Measurements from ENCODE around the gene ZNF140. TPM values are rescaled to one million over a fixed set of nuclear protein-coding genes. Genes with fewer than 3 reads are reported as not detected.

ZNF140 gene
- polyA plus RNA-seq, 1 donor (not counting 4 experiments of a cell fraction or from before 2014, with no cell fraction given): 15.9 TPM

DNA sequence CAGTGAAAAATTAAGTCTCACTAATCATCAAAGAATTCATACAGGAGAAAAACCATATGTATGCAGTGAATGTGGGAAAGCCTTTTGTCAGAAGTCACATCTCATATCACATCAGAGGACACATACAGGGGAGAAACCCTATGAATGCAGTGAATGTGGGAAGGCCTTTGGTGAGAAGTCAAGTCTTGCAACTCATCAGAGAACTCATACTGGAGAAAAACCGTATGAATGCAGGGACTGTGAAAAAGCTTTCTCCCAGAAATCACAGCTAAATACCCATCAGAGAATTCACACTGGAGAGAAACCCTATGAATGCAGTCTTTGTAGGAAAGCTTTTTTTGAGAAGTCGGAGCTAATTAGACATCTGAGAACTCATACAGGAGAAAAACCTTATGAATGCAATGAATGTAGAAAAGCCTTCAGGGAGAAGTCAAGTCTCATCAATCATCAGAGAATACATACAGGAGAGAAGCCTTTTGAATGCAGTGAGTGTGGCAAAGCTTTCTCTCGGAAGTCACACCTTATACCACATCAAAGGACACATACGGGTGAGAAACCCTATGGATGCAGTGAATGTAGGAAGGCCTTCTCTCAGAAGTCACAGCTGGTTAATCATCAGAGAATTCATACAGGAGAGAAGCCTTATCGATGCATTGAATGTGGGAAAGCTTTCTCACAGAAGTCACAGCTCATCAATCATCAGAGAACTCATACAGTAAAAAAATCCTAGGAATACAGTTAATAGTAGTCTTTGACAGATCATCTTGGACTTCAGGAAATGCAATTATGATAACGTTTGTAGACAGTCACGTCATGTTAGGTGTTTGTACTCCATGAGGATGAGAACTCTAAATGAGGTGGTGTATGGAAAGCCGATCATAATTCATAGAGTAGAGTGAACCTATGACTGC, 22.3 kb upstream of the ZNF140 start:
- peaks cover 10 to 16% of the 10 kb centered on the region in 2 experiments for H3K36me3 ChIP-seq (ENCODE audit: control insufficient read depth in 2 of 2, extremely low read depth in 1 of 2, insufficient read depth in 2 of 2, low read length in 2 of 2)

GRCh38 chr12:133061954-133062353, 18.8 kb upstream of the ZNF140 start:
- Histone ChIP-seq H3K9me3 (ENCODE audit: control insufficient read depth, low read depth, low read length) (peaks cover 67% of the 10 kb centered on the region), H3K9me1 (ENCODE audit: control insufficient read depth, extremely low read depth, insufficient read depth, low read length) (no peaks in the 10 kb centered on the region), H3K79me2 (ENCODE audit: control insufficient read depth, insufficient read depth, low read length) (no peaks in the 10 kb centered on the region), H3K4me1 (ENCODE audit: control insufficient read depth, extremely low read depth, insufficient read depth, low read length) (no peaks in the 10 kb centered on the region), H3K27ac (ENCODE audit: control insufficient read depth, insufficient read depth, low read length) (no peak overlapping the region), H3K4me2 (ENCODE audit: control insufficient read depth, extremely low read depth, insufficient read depth, low read depth, low read length) (no peak overlapping the region), H3K9ac (ENCODE audit: control insufficient read depth, extremely low read depth, insufficient read depth, low read length) (no peak overlapping the region), H3K4me3 (ENCODE audit: control insufficient read depth in 2 of 3, extremely low read depth in 1 of 3, insufficient read depth in 2 of 3, low read depth in 1 of 3, low read length in 3 of 3) (no peak overlapping the region), H4K20me1 (ENCODE audit: control insufficient read depth, extremely low read depth, insufficient read depth, low read length) (no peaks in the 10 kb centered on the region), H3K36me3 (ENCODE audit: control insufficient read depth in 2 of 2, extremely low read depth in 1 of 2, insufficient read depth in 2 of 2, low read length in 2 of 2) (peaks cover 3 to 9% of the 10 kb centered on the region in 2 experiments), H3K27me3 (ENCODE audit: control insufficient read depth, extremely low read depth, insufficient read depth, low read length) (no peaks in the 10 kb centered on the region), H2AFZ (ENCODE audit: control insufficient read depth, low read length) (no peak overlapping the region)
- dilution Hi-C loops (cut with MboI; ENCODE audit: extremely low pct_ligation_motif_present, low sequenced_read_pairs): no loop called here
- DNase-seq (ENCODE audit: low read depth, low spot score) (no peak), FAIRE-seq (no peak)
- TF ChIP-seq CTCF (optimal IDR thresholded peaks at IDR 0.05 in 1 of 3, IDR thresholded peaks at IDR 0.05 in 1 of 3, conservative IDR thresholded peaks at IDR 0.05 in 1 of 3; ENCODE audit: extremely low read depth in 1 of 3, insufficient read depth in 2 of 3, low read length in 3 of 3): no peak

More for the DNA sequence above, 22.3 kb upstream of the ZNF140 start:
- H3K9me1 ChIP-seq (ENCODE audit: control insufficient read depth, extremely low read depth, insufficient read depth, low read length): no peaks in the 10 kb centered on the region
- H2AFZ ChIP-seq (ENCODE audit: control insufficient read depth, low read length): no peak overlapping the region
- FAIRE-seq (no peak), DNase-seq (ENCODE audit: low read depth, low spot score) (no peak)
- H3K4me1 ChIP-seq (ENCODE audit: control insufficient read depth, extremely low read depth, insufficient read depth, low read length): no peaks in the 10 kb centered on the region
- peaks cover 63% of the 10 kb centered on the region for H3K9me3 ChIP-seq (ENCODE audit: control insufficient read depth, low read depth, low read length)
- no peak overlapping the region for H3K9ac ChIP-seq (ENCODE audit: control insufficient read depth, extremely low read depth, insufficient read depth, low read length)
- H3K79me2 ChIP-seq (ENCODE audit: control insufficient read depth, insufficient read depth, low read length): no peaks in the 10 kb centered on the region
- H4K20me1 ChIP-seq (ENCODE audit: control insufficient read depth, extremely low read depth, insufficient read depth, low read length): no peaks in the 10 kb centered on the region
- H3K4me2 ChIP-seq (ENCODE audit: control insufficient read depth, extremely low read depth, insufficient read depth, low read depth, low read length): no peak overlapping the region
- H3K27ac ChIP-seq (ENCODE audit: control insufficient read depth, insufficient read depth, low read length): no peak overlapping the region
- dilution Hi-C loops (cut with MboI; ENCODE audit: extremely low pct_ligation_motif_present, low sequenced_read_pairs): no loop called here
- no peaks in the 10 kb centered on the region for H3K27me3 ChIP-seq (ENCODE audit: control insufficient read depth, extremely low read depth, insufficient read depth, low read length)
- no peak overlapping the region for H3K4me3 ChIP-seq (ENCODE audit: control insufficient read depth in 2 of 3, extremely low read depth in 1 of 3, insufficient read depth in 2 of 3, low read depth in 1 of 3, low read length in 3 of 3)
- TF ChIP-seq EZH2 (IDR thresholded peaks at IDR 0.05; ENCODE audit: low read length) (no peak), CTCF (optimal IDR thresholded peaks at IDR 0.05 in 1 of 3, IDR thresholded peaks at IDR 0.05 in 1 of 3, conservative IDR thresholded peaks at IDR 0.05 in 1 of 3; ENCODE audit: extremely low read depth in 1 of 3, insufficient read depth in 2 of 3, low read length in 3 of 3) (no peak)
